SK-N-SH treated with all-trans-retinoic acid at 6 μM for 48 hours (cell line): Measurements from ENCODE around the gene NAA10.

Source experiments
- ATAC-seq: fragments of 200-7000 bp; cut with Tn5 transposase; 3 replicates; pipeline ENCODE4 v1.9.1; 2020; ENCODE audit warnings: mild to moderate bottlenecking, moderate library complexity
- BACH2 ChIP-seq: fragments of 250-450 bp; sonication (Bioruptor Pico); IDR thresholded peaks from 2 replicates; pipeline ENCODE4 v1.9.0; 2021; ENCODE audit warnings: mild to moderate bottlenecking, borderline replicate concordance
- CSDC2 ChIP-seq: fragments of 250-450 bp; sonication (Bioruptor Pico); IDR thresholded peaks from 2 replicates; pipeline ENCODE4 v1.5.0; 2020; ENCODE audit warnings: mild to moderate bottlenecking, moderate library complexity
- ESRRG ChIP-seq: fragments of 250-450 bp; sonication (Bioruptor Pico); IDR thresholded peaks from 2 replicates; pipeline ENCODE4 v1.6.1; 2021; ENCODE audit warnings: mild to moderate bottlenecking
- GLIS3 ChIP-seq: fragments of 250-450 bp; sonication (Bioruptor Pico); IDR thresholded peaks from 2 replicates; pipeline ENCODE4 v1.5.0; 2020; ENCODE audit warnings: mild to moderate bottlenecking, moderate library complexity
- ISL1 ChIP-seq: fragments of 250-450 bp; sonication (Bioruptor Pico); IDR thresholded peaks from 2 replicates; pipeline ENCODE4 v2.1.2; 2022; ENCODE audit warnings: mild to moderate bottlenecking, moderate library complexity
- OSR1 ChIP-seq: fragments of 250-450 bp; sonication (Bioruptor Pico); IDR thresholded peaks from 2 replicates; pipeline ENCODE4 v1.8.0; 2022; ENCODE audit warnings: moderate library complexity, mild to moderate bottlenecking, inconsistent platforms
- PPARA ChIP-seq: fragments of 250-450 bp; sonication (Bioruptor Pico); IDR thresholded peaks from 2 replicates; pipeline ENCODE4 v1.5.0; 2020; ENCODE audit warnings: mild to moderate bottlenecking, borderline replicate concordance
- RARB ChIP-seq: fragments of 250-450 bp; sonication (Bioruptor Pico); IDR thresholded peaks from 2 replicates; pipeline ENCODE4 v1.8.0; 2021; ENCODE audit warnings: mild to moderate bottlenecking, moderate library complexity
- SNAI2 ChIP-seq: fragments of 250-450 bp; sonication (Bioruptor Pico); IDR thresholded peaks from 2 replicates; pipeline ENCODE4 v1.5.0; 2020; ENCODE audit warnings: mild to moderate bottlenecking, moderate library complexity
- TCF4 ChIP-seq: fragments of 250-450 bp; sonication (Bioruptor Pico); IDR thresholded peaks from 2 replicates; pipeline ENCODE4 v1.8.0; 2021; ENCODE audit warnings: mild to moderate bottlenecking, moderate library complexity, borderline replicate concordance
- TOX ChIP-seq: fragments of 250-450 bp; sonication (Bioruptor Pico); IDR thresholded peaks from 2 replicates; pipeline ENCODE4 v1.8.0; 2021; ENCODE audit warnings: mild to moderate bottlenecking, moderate library complexity, borderline replicate concordance
- ZC3H10 ChIP-seq: fragments of 250-450 bp; sonication (Bioruptor Pico); IDR thresholded peaks from 2 replicates; pipeline ENCODE4 v1.5.1; 2021; ENCODE audit warnings: mild to moderate bottlenecking, moderate library complexity
- ZFP3 ChIP-seq: fragments of 250-450 bp; sonication (Bioruptor Pico); IDR thresholded peaks from 2 replicates; pipeline ENCODE4 v1.5.0; 2020; ENCODE audit warnings: mild to moderate bottlenecking, moderate library complexity
- ZFP30 ChIP-seq: fragments of 450-650 bp; formaldehyde crosslinking; IDR thresholded peaks from 2 replicates; pipeline ENCODE4 v1.5.0; 2022; ENCODE audit warnings: mild to moderate bottlenecking, moderate library complexity
- ZNF565 ChIP-seq: fragments of 450-650 bp; formaldehyde crosslinking; conservative IDR thresholded peaks from 2 replicates; pipeline ENCODE4 v1.5.0; 2020; ENCODE audit warnings: low read depth, mild to moderate bottlenecking, moderate library complexity
- ZNF70 ChIP-seq: fragments of 450-650 bp; formaldehyde crosslinking; IDR thresholded peaks from 2 replicates; pipeline ENCODE4 v1.5.0; 2020; ENCODE audit warnings: mild to moderate bottlenecking, moderate library complexity
- ZNF8 ChIP-seq: fragments of 450-650 bp; formaldehyde crosslinking; IDR thresholded peaks from 2 replicates; pipeline ENCODE4 v1.5.0; 2020; ENCODE audit warnings: mild to moderate bottlenecking, moderate library complexity
- TF ChIP-seq, protein P1 (sequence below): fragments of 250-450 bp; sonication (Bioruptor Pico); IDR thresholded peaks from 2 replicates; pipeline ENCODE4 v1.5.1; 2020; ENCODE audit warnings: low read depth, mild to moderate bottlenecking, moderate library complexity
- TF ChIP-seq, protein P2 (sequence below): fragments of 250-450 bp; sonication (Bioruptor Pico); IDR thresholded peaks from 2 replicates; pipeline ENCODE4 v1.8.0; 2021; ENCODE audit warnings: low read depth, mild to moderate bottlenecking, moderate library complexity, borderline replicate concordance
- TF ChIP-seq, protein P3 (sequence below): fragments of 250-450 bp; sonication (Bioruptor Pico); IDR thresholded peaks from 2 replicates; pipeline ENCODE4 v1.5.0; 2020; ENCODE audit warnings: mild to moderate bottlenecking, moderate library complexity
- TF ChIP-seq, protein P4 (sequence below): fragments of 250-450 bp; sonication (Bioruptor Pico); IDR thresholded peaks from 2 replicates; pipeline ENCODE4 v1.5.1; 2021; ENCODE audit warnings: mild to moderate bottlenecking, moderate library complexity

NAA10 gene

DNA sequence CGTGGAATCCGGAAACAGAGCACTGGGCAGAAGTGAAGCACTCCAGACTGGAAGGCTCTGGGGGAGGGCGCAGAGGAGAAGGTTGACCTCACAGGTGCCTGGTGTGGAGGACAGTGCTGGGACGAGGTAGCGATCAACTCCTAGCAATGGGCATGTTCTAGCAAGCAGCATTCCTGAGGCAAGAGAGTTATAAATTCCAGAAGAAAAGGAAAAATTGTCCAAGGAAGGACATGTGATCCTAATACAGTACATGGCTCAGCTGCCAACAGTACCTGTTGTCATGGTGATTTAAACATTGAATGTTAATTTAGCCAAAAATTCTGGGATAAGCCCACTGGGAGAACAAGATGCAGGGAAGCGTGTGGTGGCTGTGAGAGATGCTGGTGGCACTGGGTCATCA, 17.0 kb downstream of the NAA10 start (continued):
- TF ChIP-seq ZFP30 = no peak
- TF ChIP-seq GLIS3 (CRISPR knock-in tag) = no peak
- no peak for TF ChIP-seq ZC3H10
- no peak for TF ChIP-seq SNAI2
- no peak for TF ChIP-seq PPARA (CRISPR knock-in tag)
- no peak for TF ChIP-seq ZNF565 (CRISPR knock-in tag)
- no peak for TF ChIP-seq OSR1
- TF ChIP-seq, protein P1, sequence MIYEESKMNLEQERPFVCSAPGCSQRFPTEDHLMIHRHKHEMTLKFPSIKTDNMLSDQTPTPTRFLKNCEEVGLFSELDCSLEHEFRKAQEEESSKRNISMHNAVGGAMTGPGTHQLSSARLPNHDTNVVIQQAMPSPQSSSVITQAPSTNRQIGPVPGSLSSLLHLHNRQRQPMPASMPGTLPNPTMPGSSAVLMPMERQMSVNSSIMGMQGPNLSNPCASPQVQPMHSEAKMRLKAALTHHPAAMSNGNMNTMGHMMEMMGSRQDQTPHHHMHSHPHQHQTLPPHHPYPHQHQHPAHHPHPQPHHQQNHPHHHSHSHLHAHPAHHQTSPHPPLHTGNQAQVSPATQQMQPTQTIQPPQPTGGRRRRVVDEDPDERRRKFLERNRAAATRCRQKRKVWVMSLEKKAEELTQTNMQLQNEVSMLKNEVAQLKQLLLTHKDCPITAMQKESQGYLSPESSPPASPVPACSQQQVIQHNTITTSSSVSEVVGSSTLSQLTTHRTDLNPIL (CRISPR knock-in tag) = no peak
- TF ChIP-seq, all 23 proteins: peak for 0

DNA sequence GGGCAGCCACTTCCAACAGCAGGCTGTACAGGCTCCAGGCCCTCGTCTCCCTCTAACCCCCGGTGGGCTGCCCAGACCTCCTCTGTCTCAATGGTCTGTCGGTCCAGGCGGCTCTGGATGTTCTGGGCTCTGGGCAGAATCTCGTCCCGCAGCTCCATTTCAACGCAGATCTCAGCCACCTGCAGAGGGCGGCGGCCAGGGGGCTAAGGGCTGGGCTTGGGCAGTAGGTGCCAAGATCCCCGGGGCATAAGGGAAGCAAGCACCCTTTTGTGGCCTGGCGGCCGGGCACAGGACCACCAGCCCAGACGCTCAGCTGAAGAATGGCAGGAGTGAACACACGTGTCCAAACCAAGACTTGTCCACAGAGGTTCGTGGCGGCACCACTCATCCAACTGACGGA, 21.1 kb downstream of the NAA10 start:
- TF ChIP-seq ZFP30 (no peak), GLIS3 (CRISPR knock-in tag) (no peak), RARB (CRISPR knock-in tag) (no peak), ISL1 (no peak), ESRRG (no peak), TOX (CRISPR knock-in tag) (no peak), PPARA (CRISPR knock-in tag) (no peak), ZNF70 (CRISPR knock-in tag) (no peak), ZNF8 (CRISPR knock-in tag) (no peak)
- TF ChIP-seq, protein P1 (CRISPR knock-in tag) = no peak
- no peak for ATAC-seq

DNA sequence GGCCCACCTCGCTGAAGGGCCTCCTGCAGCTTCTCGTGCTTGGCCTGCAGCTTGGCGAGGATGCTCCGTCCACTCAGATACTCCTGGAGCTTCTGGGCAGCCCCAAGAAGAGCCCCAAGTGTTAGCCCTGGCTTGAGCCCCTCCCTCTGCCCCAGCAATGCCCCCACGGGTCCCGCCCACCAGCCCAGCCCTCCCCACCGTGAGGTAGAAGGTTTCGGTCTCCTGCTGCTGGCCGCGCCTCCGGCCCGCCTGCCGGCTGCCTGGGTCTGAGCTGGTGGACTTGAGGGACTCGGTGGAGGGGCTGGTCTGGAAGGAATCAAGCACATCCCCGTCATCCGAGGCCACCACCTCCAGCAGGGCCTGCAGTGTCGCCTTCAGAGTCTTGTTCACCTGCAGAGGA, 21.6 kb downstream of the NAA10 start:
- ATAC-seq = no peak
- TF ChIP-seq ESRRG (no peak), CSDC2 (no peak), ZFP30 (no peak), ZC3H10 (no peak), RARB (CRISPR knock-in tag) (no peak), ZNF70 (CRISPR knock-in tag) (no peak), ZNF565 (CRISPR knock-in tag) (no peak), BACH2 (CRISPR knock-in tag) (no peak), PPARA (CRISPR knock-in tag) (no peak), ZFP3 (CRISPR knock-in tag) (no peak), TCF4 (no peak), OSR1 (no peak), GLIS3 (CRISPR knock-in tag) (no peak)
- TF ChIP-seq, protein P2, sequence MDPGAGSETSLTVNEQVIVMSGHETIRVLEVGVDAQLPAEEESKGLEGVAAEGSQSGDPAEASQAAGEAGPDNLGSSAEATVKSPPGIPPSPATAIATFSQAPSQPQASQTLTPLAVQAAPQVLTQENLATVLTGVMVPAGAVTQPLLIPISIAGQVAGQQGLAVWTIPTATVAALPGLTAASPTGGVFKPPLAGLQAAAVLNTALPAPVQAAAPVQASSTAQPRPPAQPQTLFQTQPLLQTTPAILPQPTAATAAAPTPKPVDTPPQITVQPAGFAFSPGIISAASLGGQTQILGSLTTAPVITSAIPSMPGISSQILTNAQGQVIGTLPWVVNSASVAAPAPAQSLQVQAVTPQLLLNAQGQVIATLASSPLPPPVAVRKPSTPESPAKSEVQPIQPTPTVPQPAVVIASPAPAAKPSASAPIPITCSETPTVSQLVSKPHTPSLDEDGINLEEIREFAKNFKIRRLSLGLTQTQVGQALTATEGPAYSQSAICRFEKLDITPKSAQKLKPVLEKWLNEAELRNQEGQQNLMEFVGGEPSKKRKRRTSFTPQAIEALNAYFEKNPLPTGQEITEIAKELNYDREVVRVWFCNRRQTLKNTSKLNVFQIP (CRISPR knock-in tag) = no peak
- TF ChIP-seq, protein P3, sequence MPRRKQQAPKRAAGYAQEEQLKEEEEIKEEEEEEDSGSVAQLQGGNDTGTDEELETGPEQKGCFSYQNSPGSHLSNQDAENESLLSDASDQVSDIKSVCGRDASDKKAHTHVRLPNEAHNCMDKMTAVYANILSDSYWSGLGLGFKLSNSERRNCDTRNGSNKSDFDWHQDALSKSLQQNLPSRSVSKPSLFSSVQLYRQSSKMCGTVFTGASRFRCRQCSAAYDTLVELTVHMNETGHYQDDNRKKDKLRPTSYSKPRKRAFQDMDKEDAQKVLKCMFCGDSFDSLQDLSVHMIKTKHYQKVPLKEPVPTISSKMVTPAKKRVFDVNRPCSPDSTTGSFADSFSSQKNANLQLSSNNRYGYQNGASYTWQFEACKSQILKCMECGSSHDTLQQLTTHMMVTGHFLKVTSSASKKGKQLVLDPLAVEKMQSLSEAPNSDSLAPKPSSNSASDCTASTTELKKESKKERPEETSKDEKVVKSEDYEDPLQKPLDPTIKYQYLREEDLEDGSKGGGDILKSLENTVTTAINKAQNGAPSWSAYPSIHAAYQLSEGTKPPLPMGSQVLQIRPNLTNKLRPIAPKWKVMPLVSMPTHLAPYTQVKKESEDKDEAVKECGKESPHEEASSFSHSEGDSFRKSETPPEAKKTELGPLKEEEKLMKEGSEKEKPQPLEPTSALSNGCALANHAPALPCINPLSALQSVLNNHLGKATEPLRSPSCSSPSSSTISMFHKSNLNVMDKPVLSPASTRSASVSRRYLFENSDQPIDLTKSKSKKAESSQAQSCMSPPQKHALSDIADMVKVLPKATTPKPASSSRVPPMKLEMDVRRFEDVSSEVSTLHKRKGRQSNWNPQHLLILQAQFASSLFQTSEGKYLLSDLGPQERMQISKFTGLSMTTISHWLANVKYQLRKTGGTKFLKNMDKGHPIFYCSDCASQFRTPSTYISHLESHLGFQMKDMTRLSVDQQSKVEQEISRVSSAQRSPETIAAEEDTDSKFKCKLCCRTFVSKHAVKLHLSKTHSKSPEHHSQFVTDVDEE (CRISPR knock-in tag) = no peak
- TF ChIP-seq, protein P4, sequence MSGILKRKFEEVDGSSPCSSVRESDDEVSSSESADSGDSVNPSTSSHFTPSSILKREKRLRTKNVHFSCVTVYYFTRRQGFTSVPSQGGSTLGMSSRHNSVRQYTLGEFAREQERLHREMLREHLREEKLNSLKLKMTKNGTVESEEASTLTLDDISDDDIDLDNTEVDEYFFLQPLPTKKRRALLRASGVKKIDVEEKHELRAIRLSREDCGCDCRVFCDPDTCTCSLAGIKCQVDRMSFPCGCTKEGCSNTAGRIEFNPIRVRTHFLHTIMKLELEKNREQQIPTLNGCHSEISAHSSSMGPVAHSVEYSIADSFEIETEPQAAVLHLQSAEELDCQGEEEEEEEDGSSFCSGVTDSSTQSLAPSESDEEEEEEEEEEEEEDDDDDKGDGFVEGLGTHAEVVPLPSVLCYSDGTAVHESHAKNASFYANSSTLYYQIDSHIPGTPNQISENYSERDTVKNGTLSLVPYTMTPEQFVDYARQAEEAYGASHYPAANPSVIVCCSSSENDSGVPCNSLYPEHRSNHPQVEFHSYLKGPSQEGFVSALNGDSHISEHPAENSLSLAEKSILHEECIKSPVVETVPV (CRISPR knock-in tag) = no peak
- TF ChIP-seq, protein P1 (CRISPR knock-in tag) = no peak
- TF ChIP-seq, all 23 proteins: peak for 0
